GM12878 (cell line): ENCODE results near the gene FAHD1. TPM values are rescaled to one million over a fixed set of nuclear protein-coding genes. Genes with fewer than 3 reads are reported as not detected.

ENCODE experiments used
- ATAC-seq: fragments of 200-7000 bp; cut with Tn5 transposase; 3 replicates; pipeline ENCODE4 v1.9.1; 2020; ENCODE audit warnings: mild to moderate bottlenecking, moderate library complexity
- BruUV-seq: library from RNA; stranded (reverse); fragments of 400-500 nt; replicated peaks from 2 replicates; lab custom pipeline; 2021; lab: Mats Ljungman, UMichigan
- CTCF ChIA-PET: fragments of 300-600 bp; sonication (Branson Sonifier 250); formaldehyde crosslinking; extraction: SDS; loops from one replicate; lab custom pipeline; 2021; ENCODE audit warnings: inconsistent platforms; lab: Yijun Ruan, JAX
- POLR2A ChIA-PET: fragments of 350-600 bp; formaldehyde crosslinking; extraction: SDS; loops from one replicate; lab custom pipeline; 2021; ENCODE audit warnings: inconsistent platforms; lab: Charles Lee
- RAD21 ChIA-PET: fragments of 300-600 bp; sonication (Branson Sonifier 250); formaldehyde crosslinking; loops from one replicate; lab custom pipeline; 2023; ENCODE audit warnings: antibody characterized with exemption; ENCODE audit not compliant: unreplicated experiment; lab: Charles Lee
- SMC1A ChIA-PET: fragments of 300-600 bp; sonication (Branson Sonifier 250); formaldehyde crosslinking; loops from one replicate; lab custom pipeline; 2023; ENCODE audit not compliant: unreplicated experiment, uncharacterized antibody; lab: Charles Lee
- DNase-seq: peaks from one replicate; pipeline ENCODE4 v3.0.0-alpha.2; 2011; ENCODE audit warnings: low read depth, low spot score
- FAIRE-seq: peaks from 3 replicates; lab custom pipeline; 2011; peaks lifted over from hg19 to GRCh38; lab: Jason Lieb, UNC
- H2AFZ ChIP-seq: 2 replicates; pipeline ENCODE4 v1.6.0; 2011; ENCODE audit warnings: low read depth, low read length, control low read depth; ENCODE audit not compliant: control insufficient read depth
- H3K27ac ChIP-seq: 2 replicates; pipeline ENCODE4 v1.5.1; 2011; ENCODE audit warnings: control low read depth; ENCODE audit not compliant: control insufficient read depth, insufficient read depth
- H3K27me3 ChIP-seq, 2 experiments: replicated peaks in 1 of 2; 2 replicates each; pipeline versions ENCODE4 v1.6.0 to v1.6.1; 2011; ENCODE audit warnings: low read length in 1 of 2; ENCODE audit not compliant: control insufficient read depth in 2 of 2, insufficient read depth in 2 of 2
- H3K36me3 ChIP-seq, 2 experiments: 2 replicates each; pipeline ENCODE4 v1.5.1; 2011; ENCODE audit warnings: low read length in 1 of 2; ENCODE audit not compliant: control insufficient read depth in 2 of 2, insufficient read depth in 2 of 2
- H3K4me1 ChIP-seq: 2 replicates; pipeline ENCODE4 v1.6.1; 2011; ENCODE audit warnings: mild to moderate bottlenecking, low read length, moderate library complexity, mixed read lengths; ENCODE audit not compliant: control insufficient read depth, insufficient read depth
- H3K4me2 ChIP-seq: 2 replicates; pipeline ENCODE4 v1.6.0; 2011; ENCODE audit warnings: control low read depth; ENCODE audit not compliant: control insufficient read depth, insufficient read depth
- H3K4me3 ChIP-seq: fragments of 200-600 bp; sonication (generic); 2 replicates; pipeline ENCODE4 v1.5.1; 2016
- H3K79me2 ChIP-seq: 2 replicates; pipeline ENCODE4 v1.6.0; 2011; ENCODE audit warnings: low read length; ENCODE audit not compliant: control insufficient read depth, insufficient read depth
- H3K9ac ChIP-seq: 2 replicates; pipeline ENCODE4 v1.8.0; 2011; ENCODE audit warnings: low read length, control low read depth, mixed read lengths; ENCODE audit not compliant: control insufficient read depth, insufficient read depth
- H3K9me3 ChIP-seq: replicated peaks from 3 replicates; pipeline ENCODE4 v1.5.1; 2011; ENCODE audit warnings: mild to moderate bottlenecking, low read length; ENCODE audit not compliant: control insufficient read depth, insufficient read depth
- H4K20me1 ChIP-seq: 2 replicates; pipeline ENCODE4 v1.6.0; 2011; ENCODE audit not compliant: control insufficient read depth, insufficient read depth
- CHD1 ChIP-seq: IDR thresholded peaks from 2 replicates; pipeline ENCODE4 v1.6.1; 2012; ENCODE audit warnings: low read depth, low read length, improper control_type of control experiment
- CREM ChIP-seq: IDR thresholded peaks from 2 replicates; pipeline ENCODE4 v1.6.1; 2014; ENCODE audit warnings: antibody characterized with exemption, low read depth
- E2F8 ChIP-seq: fragments of 450-650 bp; IDR thresholded peaks from 2 replicates; pipeline ENCODE4 v1.6.1; 2018; ENCODE audit warnings: mild to moderate bottlenecking, low read depth, moderate library complexity; ENCODE audit not compliant: partially characterized antibody
- EZH2 ChIP-seq: IDR thresholded peaks from 2 replicates; pipeline ENCODE4 v1.6.1; 2012; ENCODE audit warnings: low read depth, mild to moderate bottlenecking, control low read depth, inconsistent platforms, low read length, borderline replicate concordance; ENCODE audit not compliant: control insufficient read depth
- IRF5 ChIP-seq: fragments of 450-650 bp; IDR thresholded peaks from 2 replicates; pipeline ENCODE4 v1.6.1; 2017; ENCODE audit warnings: borderline replicate concordance
- KAT2A ChIP-seq: conservative IDR thresholded peaks from 2 replicates; pipeline ENCODE4 v1.6.1; 2011; ENCODE audit warnings: low read depth, low read length; ENCODE audit not compliant: control insufficient read depth
- POLR2A ChIP-seq: IDR thresholded peaks from 2 replicates; pipeline ENCODE4 v1.6.1; 2011; ENCODE audit warnings: low read depth, mild to moderate bottlenecking, low read length
- SUZ12 ChIP-seq: fragments of 200-600 bp; sonication (generic); IDR thresholded peaks from one replicate; pipeline ENCODE4 v1.6.1; 2018; ENCODE audit warnings: antibody characterized with exemption, mild to moderate bottlenecking; ENCODE audit not compliant: unreplicated experiment
- TCF12 ChIP-seq: IDR thresholded peaks from 2 replicates; pipeline ENCODE4 v1.6.1; 2011; ENCODE audit warnings: low read depth, mild to moderate bottlenecking, low read length
- YY1 ChIP-seq: IDR thresholded peaks from 2 replicates; pipeline ENCODE4 v1.6.1; 2011; ENCODE audit warnings: low read depth, mild to moderate bottlenecking, low read length
- ZBTB11 ChIP-seq: fragments of 450-650 bp; formaldehyde crosslinking; IDR thresholded peaks from 2 replicates; pipeline ENCODE4 v1.5.0; 2022; ENCODE audit warnings: mild to moderate bottlenecking, missing genetic modification characterization
- ZNF687 ChIP-seq: fragments of 450-650 bp; IDR thresholded peaks from 2 replicates; pipeline ENCODE4 v1.6.1; 2017; ENCODE audit warnings: mild to moderate bottlenecking, moderate library complexity
- WGBS: methylation state at CpG from one replicate; pipeline ENCODE4 v1.1.6; 2016; ENCODE audit warnings: low lambda C conversion rate; ENCODE audit not compliant: insufficient replicate concordance, insufficient coverage; ENCODE audit errors: missing lambda C conversion rate; 5-methylcytosine and 5-hydroxymethylcytosine counted together
- in situ Hi-C: fragments of 300-500 bp; cut with MboI; formaldehyde crosslinking; loops from 9 replicates; pipeline ENCODE4 v1.14.3; 2018; ENCODE audit warnings: mixed read lengths
- intact Hi-C: fragments of 100-400 bp; cut with micrococcal nuclease; formaldehyde crosslinking; loops from one replicate; pipeline ENCODE4 v1.14.2; 2022; ENCODE audit not compliant: unreplicated experiment
- polyA plus RNA-seq, 11 experiments: library from polyadenylated mRNA; depleted of rRNA in 4 of 11; unstranded in 6 of 11; stranded (reverse) in 5 of 11; fragments of >200 nt; fragmentation: Nextera tagmentation in 4 of 11; fragmentation: Illumina TruSeq in 1 of 11; extraction: Ambion mirVana in 4 of 11; extraction: Trizol in 1 of 11; gene quantifications; 1 replicate in 1 of 11; 2 replicates in 10 of 11; pipeline versions ENCODE4 v1.2.1 to v1.2.3, GENCODE V29; 2011 to 2016; ENCODE audit warnings: inconsistent platforms in 2 of 11, missing spikeins in 2 of 11, low read depth in 1 of 11
- total RNA-seq, 4 experiments: library from RNA; depleted of rRNA in 3 of 4; stranded (reverse); fragments of >200 nt in 3 of 4; fragmentation: Illumina TruSeq in 1 of 4; extraction: Trizol in 1 of 4; gene quantifications; 2 replicates each; pipeline versions ENCODE4 v1.2.1 to v1.2.3, GENCODE V29; 2013 to 2021

The FAHD1 gene
- total and polyA plus RNA-seq, 10 of the 15 experiments (the other 5 are each of a cell fraction or from before 2014, with no cell fraction given) = 4.3 to 43.0 (median 18.8) TPM

GRCh38 chr16:1792836-1793577, 34.0 kb upstream of the FAHD1 start:
- H3K79me2 ChIP-seq = no peaks in the 10 kb centered on the region
- H3K9ac ChIP-seq = no peak overlapping the region
- ChIA-PET SMC1A (no interaction called here), POLR2A (no interaction called here), CTCF (no interaction called here), RAD21 (no interaction called here)
- H2AFZ ChIP-seq = no peak overlapping the region
- H3K36me3 ChIP-seq = peaks cover 0 to 7% of the 10 kb centered on the region in 2 experiments; a peak in 3 of 4 replicates
- BruUV-seq = no TSS peak
- intact Hi-C loops (no loop called here), in situ Hi-C loops (no loop called here)
- no peak overlapping the region for H3K27ac ChIP-seq
- no peaks in the 10 kb centered on the region; the same call in 2 of the 3 replicates for H3K9me3 ChIP-seq
- no peak for FAIRE-seq
- H3K4me1 ChIP-seq = no peaks in the 10 kb centered on the region
- H3K4me3 ChIP-seq = no peak overlapping the region
- H3K4me2 ChIP-seq = no peak overlapping the region
- no peak for ATAC-seq
- no peak for DNase-seq
- H4K20me1 ChIP-seq = no peaks in the 10 kb centered on the region
- 94% methylated on average over 33 of the region's 33 CpGs for WGBS
- no peaks in the 10 kb centered on the region for H3K27me3 ChIP-seq
- TF ChIP-seq IRF5 (no peak), EZH2 (no peak), TCF12 (no peak), CHD1 (no peak), SUZ12 (no peak), ZNF687 (no peak), ZBTB11 (CRISPR knock-in tag) (no peak), CREM (no peak), E2F8 (no peak), POLR2A (no peak), KAT2A (no peak), YY1 (no peak)
